ENCODE data around the gene EML3. TPM values are rescaled to one million over a fixed set of nuclear protein-coding genes. Genes with fewer than 3 reads are reported as not detected.

The EML3 gene
- total and polyA plus RNA-seq, 2 of the 13 experiments (the other 11 are each of a cell fraction or from before 2014, with no cell fraction given): 10.6 to 12.3 TPM

GRCh38 chr11:62553080-62553838 is 59.3 kb downstream of the EML3 start (continued):
- TF ChIP-seq KIAA2018 (CRISPR knock-in tag; IDR thresholded peaks at IDR 0.05; ENCODE audit: borderline replicate concordance) (no peak), FOXA3 (CRISPR knock-in tag; IDR thresholded peaks at IDR 0.05) (peak; percentile 27; the same call in 1 of the 2 replicates), POLR2AphosphoS5 (IDR thresholded peaks at IDR 0.05; ENCODE audit: low read depth, low read length) (no peak), NFRKB (IDR thresholded peaks at IDR 0.05) (no peak), CENPT (CRISPR knock-in tag; IDR thresholded peaks at IDR 0.05; ENCODE audit: low read depth) (no peak), FOXP1 (IDR thresholded peaks at IDR 0.05) (no peak), FOXP1 (CRISPR knock-in tag; IDR thresholded peaks at IDR 0.05) (peak; percentile 61; the same call in 1 of the 2 replicates), GATA4 (IDR thresholded peaks at IDR 0.05; ENCODE audit: borderline replicate concordance, low read depth) (no peak), ZNF772 (CRISPR knock-in tag; IDR thresholded peaks at IDR 0.05) (no peak), ZBTB10 (CRISPR knock-in tag; IDR thresholded peaks at IDR 0.05; ENCODE audit: borderline replicate concordance) (0 out of 2 replicates have a peak, but pooled peaks have one; percentile 28), TRIM24 (CRISPR knock-in tag; IDR thresholded peaks at IDR 0.05) (no peak), ZBTB8A (CRISPR knock-in tag; IDR thresholded peaks at IDR 0.05; ENCODE audit: borderline replicate concordance, low read depth) (no peak), HCFC1 (IDR thresholded peaks at IDR 0.05; ENCODE audit: low read depth, low read length) (no peak), ZNF678 (CRISPR knock-in tag; IDR thresholded peaks at IDR 0.05) (no peak), MTF2 (CRISPR knock-in tag; IDR thresholded peaks at IDR 0.05; ENCODE audit: borderline replicate concordance) (no peak)

All from HepG2 (cell line).